ENCODE results near the gene GSTT4. TPM values are rescaled to one million over a fixed set of nuclear protein-coding genes. Genes with fewer than 3 reads are reported as not detected.
A peak's percentile ranks its signal among the peaks of the same experiment; 100 is the strongest.
"Not testable (repeated sequence)": the region's sequence is repeated elsewhere in the genome, so short reads cannot be mapped to it uniquely, and the experiment has no call there.

GSTT4 gene
- total and polyA plus RNA-seq, 5 donors from 2014 or later: not detected

DNA sequence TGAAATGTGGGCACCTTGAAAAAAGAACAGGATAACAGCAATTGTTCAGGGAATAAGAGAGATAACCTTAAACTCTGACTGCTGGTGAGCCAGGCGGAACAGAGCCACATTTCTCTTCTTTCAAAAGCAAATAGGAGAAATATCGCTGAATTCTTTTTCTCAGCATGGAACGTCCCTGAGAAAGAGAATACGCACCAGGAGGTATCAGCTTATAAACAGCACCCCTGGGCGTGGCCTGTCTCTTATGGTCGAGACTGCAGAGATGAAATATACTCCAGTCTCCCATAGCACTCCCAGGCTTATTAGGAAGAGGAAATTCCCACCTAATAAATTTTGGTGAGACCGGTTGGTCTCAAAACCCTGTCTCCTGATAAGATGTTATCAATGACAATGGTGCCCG lies 49.4 kb downstream of the GSTT4 start:
- ATAC-seq (ENCODE audit: low read depth in 2 of 2); H3K4me3 Mint-ChIP-seq; H3K9me3 Mint-ChIP-seq; H3K4me1 Mint-ChIP-seq; H3K27me3 Mint-ChIP-seq; H3K36me3 Mint-ChIP-seq; H3K4me1 ChIP-seq (ENCODE audit: control insufficient read depth, insufficient read depth, low read length, poor library complexity, severe bottlenecking); H3K9me3 ChIP-seq (ENCODE audit: control insufficient read depth in 2 of 2, low read length in 2 of 2); H3K27ac Mint-ChIP-seq; DNase-seq; H3K27ac ChIP-seq (ENCODE audit: insufficient read depth, low read length, poor library complexity, severe bottlenecking); H3K36me3 ChIP-seq (ENCODE audit: control insufficient read depth, insufficient read depth, low read length); H3K27me3 ChIP-seq (ENCODE audit: control insufficient read depth, insufficient read depth, low read length); H3K4me3 ChIP-seq (ENCODE audit: low read depth, low read length): not testable (repeated sequence)

DNA sequence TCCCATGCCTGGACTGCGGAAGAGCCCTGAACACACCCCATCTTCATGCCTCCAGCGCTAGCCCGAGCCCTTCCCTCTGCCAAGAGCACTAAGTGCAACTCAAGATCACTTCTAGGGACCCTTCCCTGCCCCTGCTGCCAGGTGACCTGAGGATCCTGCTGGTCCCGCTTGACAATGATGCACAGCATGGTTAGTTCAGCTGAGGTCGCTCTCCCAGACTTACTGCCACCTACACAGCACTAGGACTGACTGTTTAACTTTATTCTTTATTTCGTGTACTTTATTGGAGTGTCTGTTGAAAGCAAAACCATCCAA lies 50.3 kb downstream of the GSTT4 start:
- H3K27ac Mint-ChIP-seq; H3K4me1 ChIP-seq (ENCODE audit: control insufficient read depth, insufficient read depth, low read length, poor library complexity, severe bottlenecking); ATAC-seq (ENCODE audit: low read depth in 2 of 2); H3K9me3 ChIP-seq (ENCODE audit: control insufficient read depth in 2 of 2, low read length in 2 of 2); H3K4me3 ChIP-seq (ENCODE audit: low read depth, low read length); H3K4me3 Mint-ChIP-seq; H3K4me1 Mint-ChIP-seq; H3K27me3 ChIP-seq (ENCODE audit: control insufficient read depth, insufficient read depth, low read length); DNase-seq; H3K9me3 Mint-ChIP-seq; H3K36me3 ChIP-seq (ENCODE audit: control insufficient read depth, insufficient read depth, low read length); H3K27ac ChIP-seq (ENCODE audit: insufficient read depth, low read length, poor library complexity, severe bottlenecking); H3K27me3 Mint-ChIP-seq; H3K36me3 Mint-ChIP-seq: not testable (repeated sequence)

DNA sequence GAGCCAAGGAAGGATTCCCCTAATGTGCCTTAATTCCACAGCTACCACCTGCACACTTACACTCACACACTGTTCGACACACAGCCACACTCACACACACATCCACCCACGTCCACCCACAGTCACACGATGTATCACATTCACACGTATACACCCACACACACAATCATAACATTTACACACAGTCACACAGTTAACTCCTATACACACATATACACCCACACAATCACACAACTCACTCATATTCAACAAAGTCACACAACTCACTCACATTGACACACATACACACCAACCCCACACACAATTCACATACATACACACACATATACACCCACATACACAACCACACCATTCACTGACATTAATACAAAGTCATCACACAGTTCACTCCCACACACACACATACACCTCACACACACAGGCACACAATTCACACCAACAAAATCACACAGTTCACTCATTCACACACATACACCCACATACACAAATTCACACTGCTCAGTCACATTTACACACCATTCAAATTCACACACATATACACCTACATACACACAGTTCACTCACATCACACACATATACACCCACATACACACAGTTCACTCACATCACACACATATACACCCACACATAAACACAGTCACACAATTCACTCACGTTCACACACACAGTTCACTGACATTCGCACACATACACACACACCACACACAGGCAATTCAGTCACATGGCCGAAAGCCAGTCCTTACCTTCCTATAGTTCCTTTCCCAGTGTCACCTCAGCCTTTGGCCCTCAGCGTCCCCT lies 50.9 kb downstream of the GSTT4 start:
- H3K4me3 ChIP-seq (ENCODE audit: low read depth, low read length); H3K27me3 ChIP-seq (ENCODE audit: control insufficient read depth, insufficient read depth, low read length); H3K36me3 Mint-ChIP-seq; DNase-seq; H3K27ac ChIP-seq (ENCODE audit: insufficient read depth, low read length, poor library complexity, severe bottlenecking); H3K27me3 Mint-ChIP-seq; H3K4me1 ChIP-seq (ENCODE audit: control insufficient read depth, insufficient read depth, low read length, poor library complexity, severe bottlenecking); H3K9me3 ChIP-seq (ENCODE audit: control insufficient read depth in 2 of 2, low read length in 2 of 2); H3K9me3 Mint-ChIP-seq; H3K4me3 Mint-ChIP-seq; H3K4me1 Mint-ChIP-seq; H3K36me3 ChIP-seq (ENCODE audit: control insufficient read depth, insufficient read depth, low read length); ATAC-seq (ENCODE audit: low read depth in 2 of 2): not testable (repeated sequence)
- H3K27ac Mint-ChIP-seq: peak overlapping the region in 1 of 3 donors; percentile 16

DNA sequence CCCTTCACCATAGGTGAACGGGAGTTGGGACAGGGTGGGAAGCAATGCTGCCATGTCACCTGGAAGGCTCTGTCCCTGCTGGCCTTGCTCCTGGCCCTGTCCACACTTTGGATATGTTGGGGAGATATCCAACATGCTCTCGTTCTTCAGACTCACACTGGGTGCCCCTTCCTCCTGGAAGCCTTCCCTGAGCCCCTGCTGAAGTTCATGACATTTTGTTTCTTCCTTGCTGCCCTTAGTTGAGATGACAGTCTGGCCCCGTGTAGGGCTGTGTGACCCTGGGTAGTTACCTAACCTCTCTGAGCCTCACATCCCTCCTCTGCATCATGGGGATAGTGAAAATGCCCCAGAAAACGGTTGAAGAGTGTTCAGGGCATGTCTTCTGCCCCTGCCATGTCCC lies 51.8 kb downstream of the GSTT4 start:
- ATAC-seq (ENCODE audit: low read depth in 2 of 2); H3K9me3 ChIP-seq (ENCODE audit: control insufficient read depth in 2 of 2, low read length in 2 of 2); H3K9me3 Mint-ChIP-seq; H3K4me1 Mint-ChIP-seq; H3K27me3 ChIP-seq (ENCODE audit: control insufficient read depth, insufficient read depth, low read length); H3K4me3 Mint-ChIP-seq; H3K4me3 ChIP-seq (ENCODE audit: low read depth, low read length); H3K36me3 ChIP-seq (ENCODE audit: control insufficient read depth, insufficient read depth, low read length); H3K27ac Mint-ChIP-seq; H3K27me3 Mint-ChIP-seq; DNase-seq; H3K27ac ChIP-seq (ENCODE audit: insufficient read depth, low read length, poor library complexity, severe bottlenecking); H3K36me3 Mint-ChIP-seq; H3K4me1 ChIP-seq (ENCODE audit: control insufficient read depth, insufficient read depth, low read length, poor library complexity, severe bottlenecking): not testable (repeated sequence)

DNA sequence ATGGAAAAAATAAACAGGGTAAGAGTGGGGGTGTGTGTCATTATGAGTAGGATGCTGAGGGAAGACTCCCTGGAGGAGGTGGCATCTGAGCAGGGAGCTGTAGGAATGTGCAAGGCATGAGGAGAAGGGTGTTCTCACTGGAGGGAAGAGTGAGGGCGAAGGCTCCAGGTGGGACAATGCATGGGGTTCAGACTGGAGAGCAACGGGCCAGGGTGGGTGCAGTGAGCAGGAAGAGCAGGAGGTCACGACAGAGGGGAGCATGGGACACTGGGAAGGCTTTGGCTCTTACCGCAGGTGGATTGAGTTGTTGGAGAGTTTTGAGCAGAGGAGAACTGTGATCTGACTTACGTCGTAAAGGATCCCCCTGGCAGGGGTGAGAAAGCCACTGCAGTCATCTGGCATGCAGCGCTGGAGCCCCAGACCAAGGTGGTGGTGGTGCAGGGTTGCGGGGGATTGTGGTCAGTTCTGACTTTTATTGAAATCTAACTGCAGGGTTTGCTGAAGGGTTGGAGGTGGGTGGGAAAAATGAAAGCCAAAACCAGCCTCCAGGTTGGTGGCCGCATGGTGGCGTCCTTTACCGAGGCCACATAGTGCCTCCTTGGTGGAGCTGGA lies 52.4 kb downstream of the GSTT4 start:
- not testable (repeated sequence) for H3K27ac ChIP-seq (ENCODE audit: insufficient read depth, low read length, poor library complexity, severe bottlenecking); H3K27ac Mint-ChIP-seq; H3K27me3 Mint-ChIP-seq; H3K9me3 Mint-ChIP-seq; DNase-seq; ATAC-seq (ENCODE audit: low read depth in 2 of 2); H3K4me3 ChIP-seq (ENCODE audit: low read depth, low read length); H3K36me3 Mint-ChIP-seq; H3K27me3 ChIP-seq (ENCODE audit: control insufficient read depth, insufficient read depth, low read length); H3K4me1 ChIP-seq (ENCODE audit: control insufficient read depth, insufficient read depth, low read length, poor library complexity, severe bottlenecking); H3K36me3 ChIP-seq (ENCODE audit: control insufficient read depth, insufficient read depth, low read length); H3K4me1 Mint-ChIP-seq; H3K9me3 ChIP-seq (ENCODE audit: control insufficient read depth in 2 of 2, low read length in 2 of 2)
- H3K4me3 Mint-ChIP-seq: peak overlapping the region in 2 of 4 donors; percentile 32 to 44

DNA sequence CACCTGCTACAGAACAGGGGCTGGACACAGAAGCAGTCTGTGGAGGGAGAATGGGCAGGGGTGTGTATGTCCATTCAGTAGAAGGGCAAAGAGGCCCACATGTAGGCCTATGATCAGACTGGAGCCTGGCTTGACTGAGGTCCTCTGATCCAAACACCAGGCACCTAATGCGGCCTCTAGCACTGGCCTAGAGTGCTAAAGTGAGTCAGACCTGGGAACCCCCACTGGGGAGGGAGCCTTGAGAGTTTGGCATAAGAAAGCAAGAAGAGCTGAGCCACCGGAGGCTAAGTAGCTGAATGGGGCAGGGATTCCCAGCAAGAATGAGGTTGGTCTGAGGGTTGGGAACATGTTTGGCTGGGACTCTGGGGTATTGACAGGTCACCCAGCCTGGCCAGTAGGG lies 53.9 kb downstream of the GSTT4 start:
- not testable (repeated sequence) for H3K27me3 Mint-ChIP-seq; H3K4me1 Mint-ChIP-seq; H3K4me3 Mint-ChIP-seq; DNase-seq; H3K36me3 Mint-ChIP-seq; H3K27ac ChIP-seq (ENCODE audit: insufficient read depth, low read length, poor library complexity, severe bottlenecking); H3K36me3 ChIP-seq (ENCODE audit: control insufficient read depth, insufficient read depth, low read length); ATAC-seq (ENCODE audit: low read depth in 2 of 2); H3K9me3 ChIP-seq (ENCODE audit: control insufficient read depth in 2 of 2, low read length in 2 of 2); H3K4me1 ChIP-seq (ENCODE audit: control insufficient read depth, insufficient read depth, low read length, poor library complexity, severe bottlenecking); H3K27me3 ChIP-seq (ENCODE audit: control insufficient read depth, insufficient read depth, low read length); H3K9me3 Mint-ChIP-seq; H3K4me3 ChIP-seq (ENCODE audit: low read depth, low read length); H3K27ac Mint-ChIP-seq

DNA sequence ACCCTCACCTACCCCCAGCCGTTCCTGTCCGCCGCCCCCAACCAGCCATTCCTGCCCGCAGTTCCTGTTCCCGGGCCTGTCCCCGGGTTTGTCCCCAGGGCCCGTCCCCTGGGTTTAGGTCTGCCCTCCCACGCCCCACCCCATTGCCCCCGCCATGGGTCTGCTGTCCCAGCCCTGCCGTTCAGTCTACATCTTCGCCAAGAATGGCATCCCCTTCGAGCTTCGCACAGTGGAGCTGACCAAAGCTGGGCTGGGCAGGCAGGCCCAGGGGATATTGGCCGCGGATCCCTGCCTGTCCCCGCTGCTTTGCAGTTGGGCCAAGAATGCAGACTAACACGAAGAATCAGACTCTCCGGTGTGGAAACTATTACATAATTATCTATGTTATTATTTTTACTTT lies 55.5 kb downstream of the GSTT4 start:
- H3K36me3 ChIP-seq (ENCODE audit: control insufficient read depth, insufficient read depth, low read length); DNase-seq; ATAC-seq (ENCODE audit: low read depth in 2 of 2); H3K4me1 Mint-ChIP-seq; H3K27me3 Mint-ChIP-seq; H3K4me3 Mint-ChIP-seq; H3K9me3 Mint-ChIP-seq; H3K4me1 ChIP-seq (ENCODE audit: control insufficient read depth, insufficient read depth, low read length, poor library complexity, severe bottlenecking); H3K9me3 ChIP-seq (ENCODE audit: control insufficient read depth in 2 of 2, low read length in 2 of 2); H3K27ac ChIP-seq (ENCODE audit: insufficient read depth, low read length, poor library complexity, severe bottlenecking); H3K36me3 Mint-ChIP-seq; H3K27me3 ChIP-seq (ENCODE audit: control insufficient read depth, insufficient read depth, low read length); H3K4me3 ChIP-seq (ENCODE audit: low read depth, low read length); H3K27ac Mint-ChIP-seq: not testable (repeated sequence)
